H1 (cell line): Measurements from ENCODE around the gene C1orf21. TPM values are rescaled to one million over a fixed set of nuclear protein-coding genes. Genes with fewer than 3 reads are reported as not detected.

Source experiments
- BRCA1 ChIP-seq: IDR thresholded peaks from 2 replicates; pipeline ENCODE4 v1.6.1; 2012; ENCODE audit warnings: low read depth, low read length, improper control_type of control experiment
- SIN3A ChIP-seq, 2 experiments: IDR thresholded peaks in 1 of 2; conservative IDR thresholded peaks in 1 of 2; 2 replicates each; pipeline ENCODE4 v1.6.1; 2011 to 2012; ENCODE audit warnings: low read length in 2 of 2, improper control_type of control experiment in 1 of 2, low read depth in 1 of 2, mild to moderate bottlenecking in 1 of 2
- polyA plus RNA-seq, 7 experiments: library from polyadenylated mRNA; depleted of rRNA in 3 of 7; stranded (reverse) in 5 of 7; unstranded in 2 of 7; fragments of >200 nt in 5 of 7; fragments of 200-250 nt in 2 of 7; gene quantifications; 1 replicate in 5 of 7; 2 replicates in 1 of 7; 4 replicates in 1 of 7; pipeline versions ENCODE4 v1.2.1 to v1.2.3, GENCODE V29; 2011 to 2013; ENCODE audit warnings: missing spikeins in 2 of 7, mixed read lengths in 2 of 7
- total RNA-seq: library from RNA; stranded (reverse); fragmentation: NEBNext Ultra II Directional; extraction: Animal tissue kit (Norgen Biotek cat#: 25700); gene quantifications from 2 replicates; pipeline ENCODE4 v1.2.1, GENCODE V29; 2021

Gene C1orf21
- total and polyA plus RNA-seq, 2 of the 8 experiments (the other 6 are each of a cell fraction or from before 2014, with no cell fraction given) = 16.6 to 51.0 TPM

DNA sequence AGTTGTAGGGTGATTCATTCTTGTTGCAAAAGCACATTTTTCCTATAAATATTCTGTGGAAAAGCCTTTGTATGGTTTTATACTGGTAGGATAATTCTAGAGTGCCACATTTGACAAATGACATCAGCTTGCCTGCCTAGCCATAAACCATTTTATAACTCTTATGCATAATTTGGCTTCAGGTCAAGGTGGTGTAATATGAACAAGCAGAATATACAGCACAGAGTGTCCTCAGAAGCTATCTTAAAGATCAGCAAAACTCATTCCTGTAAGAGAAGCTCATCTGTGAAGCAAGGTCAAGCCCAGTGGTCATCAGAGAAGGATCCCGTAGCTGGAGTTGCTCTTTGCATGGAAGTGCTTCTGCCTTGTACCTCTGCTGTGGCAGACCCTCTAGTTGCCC, 24.0 kb upstream of the C1orf21 start (continued):
- TF ChIP-seq BRCA1 (no peak), SIN3A (conservative IDR thresholded peaks at IDR 0.05 in 1 of 2, IDR thresholded peaks at IDR 0.05 in 1 of 2; ENCODE audit: low read depth in 1 of 2, low read length in 2 of 2) (no peak)
